T-cell (primary cell): ENCODE results near the gene TRIOBP. TPM values are rescaled to one million over a fixed set of nuclear protein-coding genes. Genes with fewer than 3 reads are reported as not detected.
"Not testable (repeated sequence)": the region's sequence is repeated elsewhere in the genome, so short reads cannot be mapped to it uniquely, and the experiment has no call there.

Source experiments
- ATAC-seq, 4 experiments: fragments of 200-7000 bp in 3 of 4; fragments of 150-1000 bp in 1 of 4; cut with Tn5 transposase; replicated peaks in 1 of 4; 1 replicate in 3 of 4; 2 replicates in 1 of 4; pipeline ENCODE4 v1.10.0; 2021; ENCODE audit warnings: moderate library complexity in 3 of 4, mild to moderate bottlenecking in 2 of 4, moderate number of reproducible peaks in 1 of 4
- CTCF ChIA-PET, 2 donors: fragments of 300-600 bp; sonication (Branson Sonifier 250); formaldehyde crosslinking; loops; one replicate each; lab custom pipeline; 2022; ENCODE audit warnings: antibody characterized with exemption in 2 of 2; lab: Charles Lee
- POLR2A ChIA-PET, 2 donors: fragments of 300-600 bp; sonication (Branson Sonifier 250); formaldehyde crosslinking; loops; one replicate each; lab custom pipeline; 2022; ENCODE audit warnings: antibody characterized with exemption in 2 of 2; lab: Charles Lee
- DNase-seq, 35 experiments: peaks; one replicate each; pipeline versions ENCODE4 v3.0.0 to v3.0.0-alpha.2; 2013 to 2023
- H3K27ac ChIP-seq: one replicate; pipeline ENCODE4 v1.5.1; 2013; ENCODE audit warnings: low read length
- H3K27me3 ChIP-seq, 2 experiments: replicated peaks in 1 of 2; 1 replicate in 1 of 2; 2 replicates in 1 of 2; pipeline versions ENCODE4 v1.6.1 to v1.7.0; 2013; ENCODE audit warnings: low read length in 1 of 2, mixed read lengths in 1 of 2; ENCODE audit not compliant: control insufficient read depth in 2 of 2, insufficient read depth in 2 of 2; ENCODE audit errors: extremely low read depth in 1 of 2
- H3K36me3 ChIP-seq, 2 donors: 1 replicate in 1 of 2; 2 replicates in 1 of 2; pipeline versions ENCODE4 v1.6.1 to v1.7.0; 2013; ENCODE audit warnings: low read length in 1 of 2; ENCODE audit not compliant: control insufficient read depth in 2 of 2, insufficient read depth in 1 of 2; ENCODE audit errors: extremely low read depth in 1 of 2
- H3K4me1 ChIP-seq, 2 experiments: 1 replicate in 1 of 2; 2 replicates in 1 of 2; pipeline versions ENCODE4 v1.6.1 to v1.7.0; 2013; ENCODE audit warnings: low read length in 2 of 2, mixed read lengths in 1 of 2; ENCODE audit not compliant: insufficient read depth in 2 of 2, control insufficient read depth in 1 of 2; ENCODE audit errors: extremely low read depth in 1 of 2
- H3K4me3 ChIP-seq, 2 donors: 1 replicate in 1 of 2; 2 replicates in 1 of 2; pipeline versions ENCODE4 v1.5.1 to v1.7.0; 2013; ENCODE audit warnings: mild to moderate bottlenecking in 2 of 2, low read length in 1 of 2, moderate library complexity in 1 of 2; ENCODE audit not compliant: control insufficient read depth in 1 of 2; ENCODE audit errors: extremely low read depth in 1 of 2
- H3K9me3 ChIP-seq: 2 replicates; pipeline ENCODE4 v1.7.0; 2013
- H3K27ac Mint-ChIP-seq, 2 donors: one replicate each; pipeline ENCODE4 v1.8.0; 2020 to 2021; ENCODE audit warnings: mild to moderate bottlenecking in 2 of 2, mixed read lengths in 2 of 2
- H3K27me3 Mint-ChIP-seq, 2 donors: one replicate each; pipeline ENCODE4 v1.8.0; 2021 to 2022; ENCODE audit warnings: mixed read lengths in 2 of 2
- H3K36me3 Mint-ChIP-seq: one replicate; pipeline ENCODE4 v1.8.0; 2021; ENCODE audit warnings: mixed read lengths
- H3K4me1 Mint-ChIP-seq, 3 donors: one replicate each; pipeline ENCODE4 v1.8.0; 2020 to 2022; ENCODE audit warnings: mixed read lengths in 3 of 3, mild to moderate bottlenecking in 1 of 3
- H3K4me3 Mint-ChIP-seq, 3 donors: one replicate each; pipeline ENCODE4 v1.8.0; 2020 to 2022; ENCODE audit warnings: mild to moderate bottlenecking in 3 of 3, mixed read lengths in 3 of 3, moderate library complexity in 3 of 3
- H3K9me3 Mint-ChIP-seq, 3 donors: one replicate each; pipeline ENCODE4 v1.8.0; 2020 to 2022; ENCODE audit warnings: mixed read lengths in 3 of 3
- WGBS: methylation state at CpG from one replicate; pipeline ENCODE4 v1.1.5; 2013; ENCODE audit warnings: missing lambda C conversion rate; ENCODE audit not compliant: insufficient coverage; 5-methylcytosine and 5-hydroxymethylcytosine counted together
- total RNA-seq, 35 experiments: library from RNA in 6 of 35; stranded (reverse) in 6 of 35; fragments of 120-200 nt in 1 of 35; gene quantifications; one replicate each; pipeline versions ENCODE4 v1.2.1 to v1.2.4 and lab custom pipeline; 2013 to 2026

TRIOBP gene
- total RNA-seq, 5 donors from 2014 or later (not counting 1 experiment from before 2014, with no cell fraction given) = 14.5 to 36.8 (median 31.1) TPM

DNA sequence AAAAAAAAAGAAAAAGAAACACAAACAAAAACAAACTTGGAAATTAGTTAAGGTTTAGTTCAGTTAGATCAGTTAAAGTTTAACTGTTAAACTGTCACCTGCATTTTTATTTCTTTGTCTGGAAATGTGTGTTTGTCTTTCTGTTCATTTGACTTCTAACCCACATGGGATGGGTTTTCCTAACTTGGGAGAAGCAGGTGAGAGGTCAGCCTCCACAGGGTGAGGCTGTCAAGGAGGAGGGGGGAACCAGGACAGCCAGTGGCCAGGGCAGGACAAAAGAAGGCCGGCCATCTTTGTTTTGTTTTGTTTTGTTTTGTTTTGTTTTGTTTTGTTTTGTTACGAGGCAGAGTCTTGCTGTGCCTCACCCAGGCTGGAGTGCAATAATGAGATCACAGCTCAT is 97.5 kb downstream of the TRIOBP start:
- no peak overlapping the region for H3K4me3 Mint-ChIP-seq
- 83% methylated on average over 2 of the region's 2 CpGs for WGBS
- H3K9me3 ChIP-seq = no peaks in the 10 kb centered on the region
- no peaks in the 10 kb centered on the region for H3K4me1 Mint-ChIP-seq
- no peak overlapping the region for H3K27ac ChIP-seq
- no peaks in the 10 kb centered on the region for H3K27me3 Mint-ChIP-seq
- ATAC-seq = no peak
- H3K9me3 Mint-ChIP-seq = no peaks in the 10 kb centered on the region
- no peaks in the 10 kb centered on the region for H3K4me1 ChIP-seq
- POLR2A ChIA-PET = no interaction called here
- CTCF ChIA-PET = no interaction called here
- H3K27ac Mint-ChIP-seq = no peak overlapping the region
- H3K4me3 ChIP-seq = no peak overlapping the region
- no peaks in the 10 kb centered on the region for H3K36me3 ChIP-seq
- DNase-seq = no peak
- H3K36me3 Mint-ChIP-seq = no peaks in the 10 kb centered on the region
- no peaks in the 10 kb centered on the region for H3K27me3 ChIP-seq

GRCh38 chr22:37796079-37796478 is 99.2 kb downstream of the TRIOBP start:
- Histone ChIP-seq H3K9me3 (no peaks in the 10 kb centered on the region), H3K4me1 (no peaks in the 10 kb centered on the region), H3K27ac (no peak overlapping the region), H3K4me3 (no peak overlapping the region), H3K36me3 (no peaks in the 10 kb centered on the region), H3K27me3 (no peaks in the 10 kb centered on the region)
- ATAC-seq (no peak), DNase-seq (no peak)
- no peaks in the 10 kb centered on the region for H3K4me1 Mint-ChIP-seq
- no peaks in the 10 kb centered on the region for H3K9me3 Mint-ChIP-seq
- no peaks in the 10 kb centered on the region for H3K27me3 Mint-ChIP-seq
- POLR2A ChIA-PET = no interaction called here
- CTCF ChIA-PET = no interaction called here
- 70% methylated on average over 2 of the region's 3 CpGs for WGBS
- no peaks in the 10 kb centered on the region for H3K36me3 Mint-ChIP-seq
- no peak overlapping the region for H3K4me3 Mint-ChIP-seq
- H3K27ac Mint-ChIP-seq = no peak overlapping the region

GRCh38 chr22:37797259-37797658 is 100.4 kb downstream of the TRIOBP start:
- ATAC-seq, DNase-seq, H3K9me3 ChIP-seq, H3K27me3 ChIP-seq, CTCF ChIA-PET, H3K27ac ChIP-seq, H3K36me3 Mint-ChIP-seq, H3K4me1 Mint-ChIP-seq, H3K4me3 Mint-ChIP-seq, H3K27ac Mint-ChIP-seq, H3K9me3 Mint-ChIP-seq, H3K4me1 ChIP-seq, H3K4me3 ChIP-seq, H3K36me3 ChIP-seq, H3K27me3 Mint-ChIP-seq: not testable (repeated sequence)
- POLR2A ChIA-PET = interaction anchor here in 1 of 2 donors (0.6 kb wide), 1 partner anchor 9 kb away, joined by 9 read pairs; no protein-coding TSS in a partner anchor
- WGBS = 100% methylated on average over 5 of the region's 7 CpGs

GRCh38 chr22:37797874-37798500 is 101.1 kb downstream of the TRIOBP start:
- no peaks in the 10 kb centered on the region for H3K9me3 ChIP-seq
- Mint-ChIP-seq H3K36me3 (no peaks in the 10 kb centered on the region), H3K9me3 (no peaks in the 10 kb centered on the region), H3K4me3 (no peak overlapping the region), H3K4me1 (peaks cover 3 to 7% (median 7%) of the 10 kb centered on the region in 3 donors), H3K27ac (no peak overlapping the region), H3K27me3 (peaks cover 3 to 7% of the 10 kb centered on the region in 2 donors)
- peaks cover 0 to 16% of the 10 kb centered on the region in 2 experiments for H3K27me3 ChIP-seq
- ChIA-PET CTCF (interaction anchor here in 1 of 2 donors (0.6 kb wide), 1 partner anchor 9 kb away, joined by 10 read pairs; no protein-coding TSS in a partner anchor), POLR2A (no interaction called here)
- peaks cover 5 to 12% of the 10 kb centered on the region in 2 experiments for H3K4me1 ChIP-seq
- H3K4me3 ChIP-seq = no peak overlapping the region
- no peak overlapping the region for H3K27ac ChIP-seq
- no peak for ATAC-seq
- no peak for DNase-seq
- no peaks in the 10 kb centered on the region for H3K36me3 ChIP-seq
- 79% methylated on average over 10 of the region's 14 CpGs for WGBS

- H3K27ac ChIP-seq, H3K9me3 ChIP-seq, H3K27ac Mint-ChIP-seq, H3K36me3 ChIP-seq, POLR2A ChIA-PET, H3K9me3 Mint-ChIP-seq, ATAC-seq, H3K36me3 Mint-ChIP-seq, CTCF ChIA-PET, DNase-seq, H3K4me3 ChIP-seq: not testable (repeated sequence)
- peaks cover 5 to 17% (median 16%) of the 10 kb centered on the region in 3 donors for H3K4me1 Mint-ChIP-seq
- H3K27me3 Mint-ChIP-seq = peaks cover 6 to 20% of the 10 kb centered on the region in 2 donors
- H3K4me3 Mint-ChIP-seq = peak overlapping the region in 1 of 3 donors; percentile 15
- Histone ChIP-seq H3K27me3 (peaks cover 0 to 36% of the 10 kb centered on the region in 2 experiments), H3K4me1 (peaks cover 6 to 30% of the 10 kb centered on the region in 2 experiments)
- 77% methylated on average over 7 of the region's 9 CpGs for WGBS
Observed at GRCh38 chr22:37799979-37800378, 103.1 kb downstream of the TRIOBP start.

DNA sequence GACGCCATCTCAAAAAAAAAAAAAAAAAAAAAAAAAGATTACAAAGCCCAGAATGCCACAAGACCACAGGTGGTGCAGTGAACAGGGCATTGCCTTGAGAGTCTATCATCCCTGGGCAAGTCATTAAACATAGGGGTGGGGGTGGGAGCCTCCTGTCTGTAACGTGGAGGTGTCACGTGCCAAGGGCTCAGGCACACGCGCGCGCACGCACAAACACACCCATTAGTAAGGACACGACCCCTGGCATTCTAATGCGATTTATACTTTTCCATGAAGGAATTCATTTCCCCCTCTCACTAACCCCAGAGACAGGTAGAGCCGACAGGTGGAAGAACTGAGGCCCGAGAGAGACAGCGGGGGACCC is 105.1 kb downstream of the TRIOBP start:
- H3K9me3 ChIP-seq = no peaks in the 10 kb centered on the region
- ChIA-PET POLR2A (no interaction called here), CTCF (no interaction called here)
- peaks cover 11 to 47% of the 10 kb centered on the region in 2 experiments for H3K4me1 ChIP-seq
- H3K4me3 ChIP-seq = peak overlapping the region in 1 of 2 donors; percentile 64
- 0% methylated on average over 10 of the region's 13 CpGs for WGBS
- H3K9me3 Mint-ChIP-seq = no peaks in the 10 kb centered on the region
- DNase-seq = no peak
- H3K27ac ChIP-seq = no peak overlapping the region
- H3K4me1 Mint-ChIP-seq = peaks cover 22 to 34% (median 31%) of the 10 kb centered on the region in 3 donors
- ATAC-seq = peak in 1 of 4 experiments; percentile 18
- H3K4me3 Mint-ChIP-seq = peak overlapping the region; percentile 59 to 80 (median 67)
- no peak overlapping the region for H3K27ac Mint-ChIP-seq
- peaks cover 12 to 35% of the 10 kb centered on the region in 2 donors for H3K27me3 Mint-ChIP-seq
- no peaks in the 10 kb centered on the region for H3K36me3 Mint-ChIP-seq
- peaks cover 0 to 54% of the 10 kb centered on the region in 2 experiments for H3K27me3 ChIP-seq
- no peaks in the 10 kb centered on the region for H3K36me3 ChIP-seq
